ENCODE data around the gene AMACR.

The AMACR gene

GRCh38 chr5:33992864-33993263 is 15.0 kb downstream of the AMACR start:
- H3K4me3 ChIP-seq (ENCODE audit: low read depth, low read length): no peak overlapping the region
- TF ChIP-seq POLR2A (IDR thresholded peaks at IDR 0.05; ENCODE audit: extremely low read depth, insufficient read length) (no peak), MYC (IDR thresholded peaks at IDR 0.05; ENCODE audit: low read depth, low read length) (no peak), MAX (IDR thresholded peaks at IDR 0.05; ENCODE audit: low read depth, low read length) (no peak)
- TF ChIP-seq, protein P1, sequence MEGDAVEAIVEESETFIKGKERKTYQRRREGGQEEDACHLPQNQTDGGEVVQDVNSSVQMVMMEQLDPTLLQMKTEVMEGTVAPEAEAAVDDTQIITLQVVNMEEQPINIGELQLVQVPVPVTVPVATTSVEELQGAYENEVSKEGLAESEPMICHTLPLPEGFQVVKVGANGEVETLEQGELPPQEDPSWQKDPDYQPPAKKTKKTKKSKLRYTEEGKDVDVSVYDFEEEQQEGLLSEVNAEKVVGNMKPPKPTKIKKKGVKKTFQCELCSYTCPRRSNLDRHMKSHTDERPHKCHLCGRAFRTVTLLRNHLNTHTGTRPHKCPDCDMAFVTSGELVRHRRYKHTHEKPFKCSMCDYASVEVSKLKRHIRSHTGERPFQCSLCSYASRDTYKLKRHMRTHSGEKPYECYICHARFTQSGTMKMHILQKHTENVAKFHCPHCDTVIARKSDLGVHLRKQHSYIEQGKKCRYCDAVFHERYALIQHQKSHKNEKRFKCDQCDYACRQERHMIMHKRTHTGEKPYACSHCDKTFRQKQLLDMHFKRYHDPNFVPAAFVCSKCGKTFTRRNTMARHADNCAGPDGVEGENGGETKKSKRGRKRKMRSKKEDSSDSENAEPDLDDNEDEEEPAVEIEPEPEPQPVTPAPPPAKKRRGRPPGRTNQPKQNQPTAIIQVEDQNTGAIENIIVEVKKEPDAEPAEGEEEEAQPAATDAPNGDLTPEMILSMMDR (IDR thresholded peaks at IDR 0.05; ENCODE audit: low read depth, low read length): no peak
- DNase-seq (ENCODE audit: low read depth): no peak

DNA sequence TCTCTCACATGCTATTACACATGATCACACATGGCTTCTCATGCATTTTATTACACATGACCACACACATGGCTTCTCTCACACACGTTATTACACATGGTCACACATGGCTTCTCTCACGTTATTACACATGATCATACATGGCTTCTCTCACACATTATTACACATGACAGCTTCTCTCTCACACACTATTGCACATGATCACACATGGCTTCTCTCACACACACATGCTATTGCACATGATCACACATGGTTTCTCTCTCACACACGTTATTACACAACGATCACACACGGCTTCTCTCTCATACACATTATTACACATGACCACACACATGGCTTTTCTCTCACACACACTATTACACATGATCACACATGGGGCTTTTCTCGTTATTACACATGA is 22.4 kb downstream of the AMACR start:
- TF ChIP-seq MAX (IDR thresholded peaks at IDR 0.05; ENCODE audit: low read depth, low read length): no peak; the same call in 1 of the 2 replicates
- no peak for TF ChIP-seq POLR2A (IDR thresholded peaks at IDR 0.05; ENCODE audit: extremely low read depth, insufficient read length)
- TF ChIP-seq MYC (IDR thresholded peaks at IDR 0.05; ENCODE audit: low read depth, low read length): no peak
- TF ChIP-seq, protein P1 (IDR thresholded peaks at IDR 0.05; ENCODE audit: low read depth, low read length): no peak
- no peak for DNase-seq (ENCODE audit: low read depth)
- H3K4me3 ChIP-seq (ENCODE audit: low read depth, low read length): no peak overlapping the region

- TF ChIP-seq, protein P1 (IDR thresholded peaks at IDR 0.05; ENCODE audit: low read depth, low read length): no peak
- TF ChIP-seq MAX (IDR thresholded peaks at IDR 0.05; ENCODE audit: low read depth, low read length) (no peak; the same call in 1 of the 2 replicates), MYC (IDR thresholded peaks at IDR 0.05; ENCODE audit: low read depth, low read length) (no peak), POLR2A (IDR thresholded peaks at IDR 0.05; ENCODE audit: extremely low read depth, insufficient read length) (no peak)
- no peak within 1 kb of the TSS for H3K4me3 ChIP-seq (ENCODE audit: low read depth, low read length)
These were observed 23.2 kb downstream of the AMACR start, which contains the start of gene SLC45A2 for GRCh38 chr5:33984671-33985124. TSS of gene SLC45A2 (minus strand) at chr5:33984693. CDS start at chr5:33984583, 110 bp downstream.

DNA sequence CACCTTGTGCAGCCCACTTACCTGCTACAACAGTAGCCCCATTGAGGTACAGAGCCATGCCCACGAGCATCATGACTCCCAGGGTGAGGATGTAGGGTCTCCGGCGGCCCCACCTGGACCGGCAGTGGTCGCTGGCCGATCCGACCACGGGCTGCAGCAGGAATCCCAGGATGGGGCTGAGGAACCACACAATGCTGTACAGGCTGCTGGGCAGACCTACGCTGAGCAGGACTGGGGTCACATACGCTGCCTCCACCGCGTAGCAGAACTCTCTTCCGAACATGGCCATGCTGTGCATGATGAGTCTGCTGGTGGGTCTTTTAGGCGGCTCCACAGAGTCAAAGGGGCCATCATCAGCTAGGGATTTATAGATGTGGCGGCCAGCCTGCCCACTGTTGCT is 23.7 kb downstream of the AMACR start:
- DNase-seq (ENCODE audit: low read depth): no peak
- no peak for TF ChIP-seq MYC (IDR thresholded peaks at IDR 0.05; ENCODE audit: low read depth, low read length)
- TF ChIP-seq, protein P1 (IDR thresholded peaks at IDR 0.05; ENCODE audit: low read depth, low read length): no peak
- TF ChIP-seq POLR2A (IDR thresholded peaks at IDR 0.05; ENCODE audit: extremely low read depth, insufficient read length): no peak
- TF ChIP-seq MAX (IDR thresholded peaks at IDR 0.05; ENCODE audit: low read depth, low read length): no peak
- H3K4me3 ChIP-seq (ENCODE audit: low read depth, low read length): no peak overlapping the region

More at GRCh38 chr5:33984671-33985124, 23.2 kb downstream of the AMACR start, which contains the start of gene SLC45A2:
- DNase-seq (ENCODE audit: low read depth): no peak

- TF ChIP-seq POLR2A (IDR thresholded peaks at IDR 0.05; ENCODE audit: extremely low read depth, insufficient read length) (no peak), MAX (IDR thresholded peaks at IDR 0.05; ENCODE audit: low read depth, low read length) (no peak), MYC (IDR thresholded peaks at IDR 0.05; ENCODE audit: low read depth, low read length) (no peak)
- TF ChIP-seq, protein P1 (IDR thresholded peaks at IDR 0.05; ENCODE audit: low read depth, low read length): no peak
- DNase-seq (ENCODE audit: low read depth): no peak
- H3K4me3 ChIP-seq (ENCODE audit: low read depth, low read length): no peak overlapping the region
These were observed 26.3 kb downstream of the AMACR start for GRCh38 chr5:33981408-33982162.

All from NB4 (cell line).